ENCODE results near the gene MMP21.

Gene MMP21

DNA sequence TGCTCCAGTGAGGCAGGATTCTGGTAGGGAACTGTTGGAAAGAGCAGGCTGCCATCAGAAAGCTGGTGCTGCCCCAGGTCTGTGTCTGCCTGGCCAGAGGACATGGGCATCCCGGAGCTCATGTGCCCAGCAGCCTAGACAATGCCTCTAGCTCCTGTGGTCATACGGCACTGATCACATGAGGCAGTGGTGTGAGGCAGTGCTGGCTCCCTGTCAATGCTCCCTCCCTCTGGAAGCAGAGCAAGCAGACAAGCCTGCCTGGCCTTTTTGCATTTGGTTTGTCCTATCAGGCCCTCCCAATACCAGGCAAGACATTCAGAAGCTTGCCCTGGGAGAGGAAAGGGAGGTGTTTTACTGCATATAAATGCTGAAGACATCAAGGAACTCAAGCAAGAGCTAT, 19.5 kb upstream of the MMP21 start:
- peaks cover 11% of the 10 kb centered on the region for H3K4me1 ChIP-seq
- no peaks in the 10 kb centered on the region for H3K9me3 ChIP-seq (ENCODE audit: control insufficient read depth, low read length)
- H3K79me2 ChIP-seq: no peaks in the 10 kb centered on the region
- H3K9ac ChIP-seq: no peak overlapping the region
- H3K27ac ChIP-seq: no peak overlapping the region
- H2AFZ ChIP-seq: no peak overlapping the region
- no peak overlapping the region for H3K4me2 ChIP-seq (ENCODE audit: low read length)
- H3K27me3 ChIP-seq (ENCODE audit: control insufficient read depth, insufficient read depth, low read length): no peaks in the 10 kb centered on the region
- TF ChIP-seq, protein P1, sequence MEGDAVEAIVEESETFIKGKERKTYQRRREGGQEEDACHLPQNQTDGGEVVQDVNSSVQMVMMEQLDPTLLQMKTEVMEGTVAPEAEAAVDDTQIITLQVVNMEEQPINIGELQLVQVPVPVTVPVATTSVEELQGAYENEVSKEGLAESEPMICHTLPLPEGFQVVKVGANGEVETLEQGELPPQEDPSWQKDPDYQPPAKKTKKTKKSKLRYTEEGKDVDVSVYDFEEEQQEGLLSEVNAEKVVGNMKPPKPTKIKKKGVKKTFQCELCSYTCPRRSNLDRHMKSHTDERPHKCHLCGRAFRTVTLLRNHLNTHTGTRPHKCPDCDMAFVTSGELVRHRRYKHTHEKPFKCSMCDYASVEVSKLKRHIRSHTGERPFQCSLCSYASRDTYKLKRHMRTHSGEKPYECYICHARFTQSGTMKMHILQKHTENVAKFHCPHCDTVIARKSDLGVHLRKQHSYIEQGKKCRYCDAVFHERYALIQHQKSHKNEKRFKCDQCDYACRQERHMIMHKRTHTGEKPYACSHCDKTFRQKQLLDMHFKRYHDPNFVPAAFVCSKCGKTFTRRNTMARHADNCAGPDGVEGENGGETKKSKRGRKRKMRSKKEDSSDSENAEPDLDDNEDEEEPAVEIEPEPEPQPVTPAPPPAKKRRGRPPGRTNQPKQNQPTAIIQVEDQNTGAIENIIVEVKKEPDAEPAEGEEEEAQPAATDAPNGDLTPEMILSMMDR (IDR thresholded peaks at IDR 0.05): no peak
- H3K36me3 ChIP-seq (ENCODE audit: control insufficient read depth, insufficient read depth, low read length): no peaks in the 10 kb centered on the region
- no peak overlapping the region for H3K4me3 ChIP-seq (ENCODE audit: low read depth, low read length)

DNA sequence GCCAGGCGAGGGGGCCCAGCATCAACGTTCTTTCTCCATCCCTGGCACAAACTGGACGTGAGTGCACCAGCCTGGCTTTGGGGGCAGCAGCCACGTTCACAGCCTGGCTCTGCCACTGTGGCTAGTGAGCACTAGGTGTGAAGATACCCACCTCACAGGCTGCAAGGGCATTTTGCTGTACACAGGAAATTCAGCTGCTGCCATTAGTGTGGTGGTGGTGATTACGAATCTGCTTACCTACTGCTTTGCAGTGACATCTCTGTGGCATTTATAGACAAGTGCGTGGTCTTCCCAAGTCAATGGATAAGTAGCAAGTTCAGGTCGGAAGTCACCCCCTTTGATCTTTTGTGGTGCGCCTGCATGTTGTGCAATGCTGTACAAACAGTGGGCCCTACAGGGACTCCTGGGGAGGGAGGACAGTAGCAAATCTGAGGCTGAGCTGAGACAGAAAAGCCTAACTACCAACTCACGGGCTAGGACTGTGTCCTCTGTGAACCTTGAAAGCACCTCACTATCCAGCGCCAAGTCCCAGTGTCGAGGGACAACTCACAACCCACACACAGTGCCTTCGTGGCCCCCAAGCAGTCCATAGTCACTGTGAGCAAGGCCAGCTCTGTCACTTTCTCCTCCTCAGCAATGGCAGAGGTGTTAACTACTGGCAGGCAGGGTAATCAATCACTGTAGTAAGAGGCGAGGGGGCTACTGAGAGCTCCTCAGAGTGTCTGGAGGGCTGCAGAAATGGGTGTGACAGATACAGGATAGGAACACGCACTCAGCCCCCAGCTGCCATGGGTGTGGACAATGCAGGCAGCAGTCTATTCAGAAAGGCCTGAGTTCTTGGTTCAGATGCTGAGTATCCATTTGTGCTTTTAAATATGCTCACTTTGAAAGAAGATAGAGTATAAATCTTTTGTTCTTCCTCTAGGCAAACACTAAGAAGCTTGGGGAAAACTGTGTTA, 17.0 kb upstream of the MMP21 start:
- Histone ChIP-seq H3K27me3 (ENCODE audit: control insufficient read depth, insufficient read depth, low read length) (no peaks in the 10 kb centered on the region), H3K36me3 (ENCODE audit: control insufficient read depth, insufficient read depth, low read length) (no peaks in the 10 kb centered on the region), H3K4me1 (peaks cover 20% of the 10 kb centered on the region), H3K9ac (no peak overlapping the region), H2AFZ (no peak overlapping the region), H3K4me3 (ENCODE audit: low read depth, low read length) (no peak overlapping the region), H3K4me2 (ENCODE audit: low read length) (no peak overlapping the region), H3K27ac (no peak overlapping the region), H3K9me3 (ENCODE audit: control insufficient read depth, low read length) (no peaks in the 10 kb centered on the region), H3K79me2 (no peaks in the 10 kb centered on the region)
- TF ChIP-seq, protein P1 (IDR thresholded peaks at IDR 0.05): no peak

DNA sequence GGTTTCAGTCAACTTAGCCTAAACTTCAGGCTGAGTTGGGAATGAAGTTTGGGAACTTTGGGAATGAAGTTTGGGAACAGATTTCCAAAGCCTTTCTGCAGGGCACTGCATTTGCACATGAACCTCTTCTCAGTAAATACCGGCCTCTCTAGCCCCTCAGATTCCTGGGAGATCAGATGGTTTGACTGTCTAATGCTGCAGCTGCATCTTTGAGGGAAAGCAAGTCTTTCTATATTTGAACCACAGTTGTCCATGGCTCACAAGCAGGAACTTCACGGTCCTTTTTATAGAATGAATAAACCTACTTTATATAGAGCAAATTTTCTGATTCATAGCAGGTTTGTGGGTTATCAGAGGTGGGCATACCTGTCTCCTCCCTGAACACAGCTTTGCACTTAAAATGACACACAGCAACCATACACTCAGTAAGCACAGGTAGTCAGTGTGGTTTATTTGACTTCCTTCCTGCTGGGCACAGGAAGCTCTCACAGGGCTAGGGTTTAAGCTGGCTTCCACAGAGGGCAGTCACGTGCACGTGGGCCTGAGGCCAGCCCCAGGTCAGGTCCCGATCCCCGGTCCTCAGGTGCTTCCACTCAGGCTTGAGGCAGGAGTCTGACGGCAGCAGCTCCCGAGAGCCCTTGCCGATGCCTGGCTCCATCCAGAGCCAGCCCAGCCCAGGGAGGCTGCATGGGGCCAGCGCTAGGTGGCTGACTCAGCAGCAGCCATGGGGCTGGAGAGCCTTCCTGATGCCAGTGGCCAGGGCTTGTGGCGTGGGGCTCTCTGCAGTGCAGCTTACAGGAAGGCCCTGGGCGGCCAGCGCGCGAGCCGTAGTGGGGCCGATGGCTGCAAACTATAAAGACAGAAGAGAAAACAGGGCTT, 12.8 kb upstream of the MMP21 start:
- Histone ChIP-seq H3K4me1 (peaks cover 12% of the 10 kb centered on the region), H3K9ac (no peak overlapping the region), H3K36me3 (ENCODE audit: control insufficient read depth, insufficient read depth, low read length) (no peaks in the 10 kb centered on the region), H3K9me3 (ENCODE audit: control insufficient read depth, low read length) (no peaks in the 10 kb centered on the region), H3K27ac (no peak overlapping the region), H3K4me2 (ENCODE audit: low read length) (no peak overlapping the region), H3K79me2 (no peaks in the 10 kb centered on the region), H2AFZ (no peak overlapping the region), H3K27me3 (ENCODE audit: control insufficient read depth, insufficient read depth, low read length) (no peaks in the 10 kb centered on the region), H3K4me3 (ENCODE audit: low read depth, low read length) (no peak overlapping the region)
- TF ChIP-seq, protein P1 (IDR thresholded peaks at IDR 0.05): no peak

DNA sequence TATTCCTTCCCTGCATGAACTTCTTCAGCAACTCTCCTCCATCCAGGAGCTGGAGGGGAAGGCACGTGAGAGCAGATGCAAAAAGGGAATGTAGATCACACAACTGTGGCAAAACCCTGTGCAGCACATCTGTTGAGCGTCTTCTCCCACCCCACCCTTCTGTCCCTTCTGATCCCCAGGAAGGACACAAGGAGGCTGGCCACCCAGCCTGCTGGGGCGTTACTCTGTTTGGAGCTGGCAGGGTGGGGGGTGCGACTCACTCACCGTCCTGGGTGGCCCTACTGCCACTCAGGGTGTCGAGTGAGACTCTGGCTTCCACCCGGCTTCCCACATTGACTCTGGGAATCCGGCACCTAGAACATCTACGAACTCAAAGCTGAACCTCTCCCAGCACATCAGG, 10.2 kb upstream of the MMP21 start:
- H3K4me1 ChIP-seq: peaks cover 12% of the 10 kb centered on the region
- no peaks in the 10 kb centered on the region for H3K36me3 ChIP-seq (ENCODE audit: control insufficient read depth, insufficient read depth, low read length)
- no peaks in the 10 kb centered on the region for H3K79me2 ChIP-seq
- no peak overlapping the region for H3K9ac ChIP-seq
- H3K4me3 ChIP-seq (ENCODE audit: low read depth, low read length): no peak overlapping the region
- no peaks in the 10 kb centered on the region for H3K9me3 ChIP-seq (ENCODE audit: control insufficient read depth, low read length)
- TF ChIP-seq, protein P1 (IDR thresholded peaks at IDR 0.05): no peak
- H3K27ac ChIP-seq: no peak overlapping the region
- no peak overlapping the region for H3K4me2 ChIP-seq (ENCODE audit: low read length)
- H3K27me3 ChIP-seq (ENCODE audit: control insufficient read depth, insufficient read depth, low read length): no peaks in the 10 kb centered on the region
- no peak overlapping the region for H2AFZ ChIP-seq

All from parathyroid adenoma (tissue), 2 donors.